Natural killer cell (primary cell): ENCODE results near the gene LINGO1. TPM values are rescaled to one million over a fixed set of nuclear protein-coding genes. Genes with fewer than 3 reads are reported as not detected.

Experiments used
- ATAC-seq, 3 donors: fragments of 150-1000 bp in 2 of 3; fragments of 200-7000 bp in 1 of 3; cut with Tn5 transposase; 1 replicate in 1 of 3; 2 replicates in 2 of 3; pipeline ENCODE4 v1.10.0; 2021; ENCODE audit warnings: mild to moderate bottlenecking in 2 of 3, moderate library complexity in 2 of 3
- DNase-seq, 2 donors: peaks; one replicate each; pipeline versions ENCODE4 v3.0.0 to v3.0.0-alpha.2; 2013 to 2021; ENCODE audit warnings: mixed read lengths in 1 of 2
- H3K27ac ChIP-seq: one replicate; pipeline ENCODE4 v1.5.1; 2013; ENCODE audit warnings: mild to moderate bottlenecking, low read length
- H3K27me3 ChIP-seq: one replicate; pipeline ENCODE4 v1.6.1; 2013; ENCODE audit warnings: low read length; ENCODE audit not compliant: control insufficient read depth, insufficient read depth
- H3K36me3 ChIP-seq: one replicate; pipeline ENCODE4 v1.6.1; 2013; ENCODE audit warnings: low read length; ENCODE audit not compliant: control insufficient read depth, insufficient read depth
- H3K4me1 ChIP-seq: one replicate; pipeline ENCODE4 v1.6.1; 2013; ENCODE audit warnings: low read length; ENCODE audit not compliant: control insufficient read depth, insufficient read depth
- H3K4me3 ChIP-seq: one replicate; pipeline ENCODE4 v1.5.1; 2013; ENCODE audit warnings: low read length
- H3K9me3 ChIP-seq: one replicate; pipeline ENCODE4 v1.6.1; 2013; ENCODE audit warnings: low read length; ENCODE audit not compliant: control insufficient read depth, insufficient read depth
- H3K27ac Mint-ChIP-seq, 2 donors: one replicate each; pipeline ENCODE4 v1.8.0; 2022; ENCODE audit warnings: mild to moderate bottlenecking in 2 of 2, mixed read lengths in 2 of 2, moderate library complexity in 1 of 2
- H3K27me3 Mint-ChIP-seq, 2 donors: one replicate each; pipeline ENCODE4 v1.8.0; 2022; ENCODE audit warnings: low read depth in 2 of 2, mixed read lengths in 2 of 2
- H3K36me3 Mint-ChIP-seq: one replicate; pipeline ENCODE4 v1.8.0; 2022; ENCODE audit warnings: mixed read lengths
- H3K4me1 Mint-ChIP-seq, 2 donors: one replicate each; pipeline ENCODE4 v1.8.0; 2022; ENCODE audit warnings: mixed read lengths in 2 of 2
- H3K4me3 Mint-ChIP-seq: one replicate; pipeline ENCODE4 v1.8.0; 2022; ENCODE audit warnings: mild to moderate bottlenecking, moderate library complexity, mixed read lengths
- H3K9me3 Mint-ChIP-seq, 2 donors: one replicate each; pipeline ENCODE4 v1.8.0; 2022; ENCODE audit warnings: mixed read lengths in 2 of 2
- CTCF ChIP-seq: fragments of 200-600 bp; IDR thresholded peaks from one replicate; pipeline ENCODE4 v1.8.0; 2022; ENCODE audit warnings: antibody characterized with exemption
- WGBS: methylation state at CpG from one replicate; pipeline ENCODE4 v1.1.7; 2013; ENCODE audit warnings: missing lambda C conversion rate; ENCODE audit not compliant: insufficient coverage; 5-methylcytosine and 5-hydroxymethylcytosine counted together
- intact Hi-C: fragments of 100-400 bp; cut with micrococcal nuclease; formaldehyde crosslinking; loops from one replicate; pipeline ENCODE4 v1.14.2; 2022
- total RNA-seq, 4 donors: library from RNA; stranded (reverse); fragments of 120-200 nt in 1 of 4; gene quantifications; one replicate each; pipeline versions ENCODE4 v1.2.3 to v1.2.4, GENCODE V29; 2013 to 2022

LINGO1 gene
- total RNA-seq, 3 donors from 2014 or later (not counting 1 experiment from before 2014, with no cell fraction given): not detected

GRCh38 chr15:77644543-77645247, 12.0 kb upstream of the LINGO1 start:
- DNase-seq: no peak
- H3K9me3 ChIP-seq: no peaks in the 10 kb centered on the region
- H3K4me3 Mint-ChIP-seq: no peak overlapping the region
- H3K4me1 ChIP-seq: no peaks in the 10 kb centered on the region
- H3K9me3 Mint-ChIP-seq: no peaks in the 10 kb centered on the region
- H3K27me3 ChIP-seq: no peaks in the 10 kb centered on the region
- H3K27ac Mint-ChIP-seq: no peak overlapping the region
- TF ChIP-seq CTCF: no peak
- intact Hi-C loops: no loop called here
- whole genome bisulfite sequencing: 77% methylated on average over 13 of the region's 14 CpGs
- no peak overlapping the region for H3K27ac ChIP-seq
- no peaks in the 10 kb centered on the region for H3K4me1 Mint-ChIP-seq
- H3K36me3 ChIP-seq: no peaks in the 10 kb centered on the region
- no peaks in the 10 kb centered on the region for H3K36me3 Mint-ChIP-seq
- peaks cover 3 to 9% of the 10 kb centered on the region in 2 donors for H3K27me3 Mint-ChIP-seq
- H3K4me3 ChIP-seq: no peak overlapping the region
- no peak for ATAC-seq

- no peak for TF ChIP-seq CTCF
- Histone ChIP-seq H3K4me3 (no peak overlapping the region), H3K36me3 (no peaks in the 10 kb centered on the region), H3K4me1 (no peaks in the 10 kb centered on the region), H3K27me3 (no peaks in the 10 kb centered on the region), H3K9me3 (no peaks in the 10 kb centered on the region), H3K27ac (no peak overlapping the region)
- Mint-ChIP-seq H3K27me3 (peaks cover 4 to 10% of the 10 kb centered on the region in 2 donors), H3K27ac (no peak overlapping the region), H3K36me3 (no peaks in the 10 kb centered on the region), H3K4me3 (no peak overlapping the region), H3K4me1 (no peaks in the 10 kb centered on the region), H3K9me3 (no peaks in the 10 kb centered on the region)
- DNase-seq (no peak), ATAC-seq (no peak)
- 91% methylated on average over 11 of the region's 11 CpGs for WGBS
- intact Hi-C loops: no loop called here
These were observed 11.1 kb upstream of the LINGO1 start for GRCh38 chr15:77643764-77644163.

GRCh38 chr15:77642793-77643430, 10.2 kb upstream of the LINGO1 start:
- Mint-ChIP-seq H3K27ac (no peak overlapping the region), H3K4me1 (no peaks in the 10 kb centered on the region), H3K4me3 (no peak overlapping the region), H3K9me3 (no peaks in the 10 kb centered on the region), H3K27me3 (peaks cover 7 to 14% of the 10 kb centered on the region in 2 donors), H3K36me3 (no peaks in the 10 kb centered on the region)
- WGBS: 81% methylated on average over 10 of the region's 10 CpGs
- H3K27me3 ChIP-seq: no peaks in the 10 kb centered on the region
- intact Hi-C loops: no loop called here
- no peak overlapping the region for H3K27ac ChIP-seq
- H3K36me3 ChIP-seq: no peaks in the 10 kb centered on the region
- DNase-seq (no peak), ATAC-seq (no peak)
- H3K4me1 ChIP-seq: no peaks in the 10 kb centered on the region
- H3K9me3 ChIP-seq: no peaks in the 10 kb centered on the region
- no peak for TF ChIP-seq CTCF
- no peak overlapping the region for H3K4me3 ChIP-seq
